GM10248 (cell line): ENCODE results near the gene DRAP1.

Experiments
- CTCF ChIA-PET: fragments of 300-600 bp; sonication (Branson Sonifier 250); formaldehyde crosslinking; extraction: SDS; loops from one replicate; lab custom pipeline; 2021; ENCODE audit warnings: antibody characterized with exemption; lab: Yijun Ruan, JAX
- POLR2A ChIA-PET: fragments of 350-650 bp; sonication (Branson Sonifier 250); formaldehyde crosslinking; extraction: SDS; loops from one replicate; lab custom pipeline; 2020; ENCODE audit warnings: antibody characterized with exemption; lab: Yijun Ruan, JAX
- DNase-seq: peaks from one replicate; pipeline ENCODE4 v3.0.0; 2012; ENCODE audit errors: extremely low spot score
- TF ChIP-seq, protein P1 (sequence below): IDR thresholded peaks from 2 replicates; pipeline ENCODE4 v1.5.1; 2012; ENCODE audit warnings: mild to moderate bottlenecking, low read depth; ENCODE audit errors: extremely low read depth, missing control alignments, control extremely low read depth

Gene DRAP1

DNA sequence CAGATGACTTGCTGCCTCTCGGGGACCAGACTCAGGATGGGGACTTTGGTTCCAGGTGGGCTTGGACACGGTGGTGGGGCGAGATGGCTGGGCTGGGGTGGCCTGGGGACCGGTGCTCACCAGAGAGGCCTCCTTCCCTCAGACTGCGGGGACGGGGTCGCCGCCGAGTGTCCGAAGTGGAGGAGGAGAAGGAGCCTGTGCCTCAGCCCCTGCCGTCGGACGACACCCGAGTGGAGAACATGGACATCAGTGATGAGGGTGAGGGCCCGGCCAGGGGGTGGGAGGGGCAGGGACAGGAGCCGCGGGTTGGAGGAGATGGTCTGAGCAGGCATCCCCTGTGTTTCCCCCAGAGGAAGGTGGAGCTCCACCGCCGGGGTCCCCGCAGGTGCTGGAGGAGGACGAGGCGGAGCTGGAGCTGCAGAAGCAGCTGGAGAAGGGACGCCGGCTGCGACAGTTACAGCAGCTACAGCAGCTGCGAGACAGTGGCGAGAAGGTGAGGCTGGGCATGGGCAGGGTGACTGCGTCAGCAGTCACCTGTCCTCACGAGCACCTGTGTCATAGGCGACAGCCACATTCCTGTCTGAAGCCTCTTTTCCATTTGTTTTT lies 48.2 kb downstream of the DRAP1 start:
- POLR2A ChIA-PET = interaction anchor here (0.7 kb wide), 1 partner anchor 71 kb away, joined by 3 read pairs; no protein-coding TSS in a partner anchor
- TF ChIP-seq, protein P1, sequence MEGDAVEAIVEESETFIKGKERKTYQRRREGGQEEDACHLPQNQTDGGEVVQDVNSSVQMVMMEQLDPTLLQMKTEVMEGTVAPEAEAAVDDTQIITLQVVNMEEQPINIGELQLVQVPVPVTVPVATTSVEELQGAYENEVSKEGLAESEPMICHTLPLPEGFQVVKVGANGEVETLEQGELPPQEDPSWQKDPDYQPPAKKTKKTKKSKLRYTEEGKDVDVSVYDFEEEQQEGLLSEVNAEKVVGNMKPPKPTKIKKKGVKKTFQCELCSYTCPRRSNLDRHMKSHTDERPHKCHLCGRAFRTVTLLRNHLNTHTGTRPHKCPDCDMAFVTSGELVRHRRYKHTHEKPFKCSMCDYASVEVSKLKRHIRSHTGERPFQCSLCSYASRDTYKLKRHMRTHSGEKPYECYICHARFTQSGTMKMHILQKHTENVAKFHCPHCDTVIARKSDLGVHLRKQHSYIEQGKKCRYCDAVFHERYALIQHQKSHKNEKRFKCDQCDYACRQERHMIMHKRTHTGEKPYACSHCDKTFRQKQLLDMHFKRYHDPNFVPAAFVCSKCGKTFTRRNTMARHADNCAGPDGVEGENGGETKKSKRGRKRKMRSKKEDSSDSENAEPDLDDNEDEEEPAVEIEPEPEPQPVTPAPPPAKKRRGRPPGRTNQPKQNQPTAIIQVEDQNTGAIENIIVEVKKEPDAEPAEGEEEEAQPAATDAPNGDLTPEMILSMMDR = no peak
- CTCF ChIA-PET = interaction anchor here (1.1 kb wide), 1 partner anchor 107 kb away, joined by 3 read pairs; the partner anchor contains the start of gene MUS81
- no peak for DNase-seq

DNA sequence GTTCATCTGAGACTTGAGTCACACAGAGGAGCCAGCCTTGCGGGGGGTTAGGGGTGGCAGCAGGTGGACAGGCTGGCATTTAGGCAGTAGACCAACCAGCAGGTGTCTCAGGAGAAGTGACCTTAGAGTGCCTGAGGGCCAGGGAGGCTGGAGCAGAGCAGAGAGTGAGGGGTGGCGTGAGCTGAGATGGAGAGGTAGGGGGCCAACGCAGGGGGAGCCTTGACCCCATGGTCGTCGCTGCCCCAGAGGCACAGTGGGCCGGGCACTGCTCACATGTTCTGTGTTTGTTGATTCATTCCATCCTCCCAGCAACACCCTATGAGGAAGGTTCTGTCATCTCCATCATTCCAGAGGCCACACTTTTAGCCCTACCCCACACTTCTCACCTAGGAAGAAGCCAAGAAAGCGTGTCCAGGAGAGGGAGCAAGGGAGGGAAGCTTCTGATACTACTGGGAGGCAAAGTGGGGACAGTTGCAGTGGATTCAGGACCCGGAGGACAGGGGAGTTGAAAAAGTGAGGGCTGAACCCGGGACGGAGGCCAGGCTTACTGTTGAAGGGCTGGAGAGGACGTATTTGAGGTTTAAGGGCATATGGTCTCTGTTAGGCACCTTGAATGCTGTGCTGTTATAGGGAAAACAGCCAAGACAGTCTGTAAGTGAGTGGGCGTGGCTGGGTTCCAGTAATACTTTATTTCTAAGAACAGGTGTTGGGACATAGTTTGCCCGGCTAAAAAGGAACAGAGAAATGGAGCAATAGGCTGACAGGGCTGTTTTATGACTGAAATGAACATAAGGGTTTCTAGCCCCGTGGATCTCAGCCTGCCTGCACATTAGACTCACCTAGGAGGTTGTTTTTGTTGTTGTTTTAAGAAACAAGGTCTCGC lies 49.6 kb downstream of the DRAP1 start:
- DNase-seq = no peak
- TF ChIP-seq, protein P1 = no peak
- ChIA-PET CTCF (interaction anchor here (0.7 to 4.5 kb wide), 3 partner anchors 11 to 84 kb away, joined by 3 to 25 read pairs (median 4); no protein-coding TSS in a partner anchor), POLR2A (interaction anchor here (0.6 kb wide), 1 partner anchor 81 kb away, joined by 4 read pairs; the partner anchor contains the start of gene FIBP)
